Measurements from ENCODE around the gene GGPS1. TPM values are rescaled to one million over a fixed set of nuclear protein-coding genes. Genes with fewer than 3 reads are reported as not detected.
"Not testable (repeated sequence)": the region's sequence is repeated elsewhere in the genome, so short reads cannot be mapped to it uniquely, and the experiment has no call there.

The GGPS1 gene
- total RNA-seq, 1 donor from 2014 or later: 33.7 TPM

DNA sequence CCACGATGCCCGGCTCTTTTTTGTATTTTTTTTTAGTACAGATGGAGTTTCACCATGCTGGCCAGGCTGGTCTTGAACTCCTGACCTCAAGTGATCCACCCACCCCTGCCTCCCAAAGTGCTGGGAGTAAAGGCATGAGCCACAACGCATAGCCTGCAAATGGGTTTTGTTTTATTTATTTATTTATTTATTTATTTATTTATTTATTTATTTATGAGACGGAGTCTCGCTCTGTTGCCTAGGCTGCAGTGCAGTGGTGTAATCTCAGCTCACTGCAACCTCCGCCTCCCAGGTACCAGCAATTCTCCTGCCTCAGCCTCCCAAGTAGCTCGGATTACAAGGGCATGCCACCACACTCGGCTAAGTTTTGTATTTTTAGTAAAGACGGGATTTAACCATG, 35.8 kb downstream of the GGPS1 start:
- H3K9me3 Mint-ChIP-seq; H3K27me3 Mint-ChIP-seq (ENCODE audit: low read depth); intact Hi-C loops (cut with micrococcal nuclease); H3K4me3 Mint-ChIP-seq (ENCODE audit: low read depth); DNase-seq (ENCODE audit: low spot score); H3K36me3 Mint-ChIP-seq (ENCODE audit: low read depth); H3K27ac Mint-ChIP-seq: not testable (repeated sequence)
- peaks cover 21% of the 10 kb centered on the region for H3K4me1 Mint-ChIP-seq (ENCODE audit: low read depth)

DNA sequence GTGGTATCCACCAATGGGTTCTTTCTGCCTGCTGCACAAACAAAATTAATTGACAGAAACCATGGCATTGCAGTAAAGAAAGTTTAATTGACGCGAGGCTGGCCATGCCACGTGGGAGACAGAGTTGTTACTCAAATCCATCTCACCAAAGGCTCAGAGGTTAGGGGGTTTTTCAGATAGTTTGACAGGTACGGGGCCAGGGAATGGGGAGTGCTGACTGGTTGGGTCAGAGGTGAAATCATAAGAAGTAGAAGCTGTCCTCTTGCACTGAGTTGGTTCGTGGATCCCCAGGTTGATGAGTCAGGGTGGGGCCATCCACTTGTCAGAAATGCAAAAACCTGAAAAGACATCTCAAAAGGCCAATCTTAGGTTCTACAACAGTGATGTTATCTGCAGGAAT, 37.9 kb downstream of the GGPS1 start:
- peak overlapping the region; percentile 82 for H3K27ac Mint-ChIP-seq
- peaks cover 11% of the 10 kb centered on the region for H3K36me3 Mint-ChIP-seq (ENCODE audit: low read depth)
- intact Hi-C loops (cut with micrococcal nuclease): loop anchor here (5.0 kb wide), 1 partner anchor 51 kb away; no protein-coding TSS in a partner anchor
- H3K4me3 Mint-ChIP-seq (ENCODE audit: low read depth): peak overlapping the region; percentile 97
- DNase-seq (ENCODE audit: low spot score): no peak
- H3K4me1 Mint-ChIP-seq (ENCODE audit: low read depth): peaks cover 26% of the 10 kb centered on the region
- H3K27me3 Mint-ChIP-seq (ENCODE audit: low read depth): no peaks in the 10 kb centered on the region
- H3K9me3 Mint-ChIP-seq: no peaks in the 10 kb centered on the region

DNA sequence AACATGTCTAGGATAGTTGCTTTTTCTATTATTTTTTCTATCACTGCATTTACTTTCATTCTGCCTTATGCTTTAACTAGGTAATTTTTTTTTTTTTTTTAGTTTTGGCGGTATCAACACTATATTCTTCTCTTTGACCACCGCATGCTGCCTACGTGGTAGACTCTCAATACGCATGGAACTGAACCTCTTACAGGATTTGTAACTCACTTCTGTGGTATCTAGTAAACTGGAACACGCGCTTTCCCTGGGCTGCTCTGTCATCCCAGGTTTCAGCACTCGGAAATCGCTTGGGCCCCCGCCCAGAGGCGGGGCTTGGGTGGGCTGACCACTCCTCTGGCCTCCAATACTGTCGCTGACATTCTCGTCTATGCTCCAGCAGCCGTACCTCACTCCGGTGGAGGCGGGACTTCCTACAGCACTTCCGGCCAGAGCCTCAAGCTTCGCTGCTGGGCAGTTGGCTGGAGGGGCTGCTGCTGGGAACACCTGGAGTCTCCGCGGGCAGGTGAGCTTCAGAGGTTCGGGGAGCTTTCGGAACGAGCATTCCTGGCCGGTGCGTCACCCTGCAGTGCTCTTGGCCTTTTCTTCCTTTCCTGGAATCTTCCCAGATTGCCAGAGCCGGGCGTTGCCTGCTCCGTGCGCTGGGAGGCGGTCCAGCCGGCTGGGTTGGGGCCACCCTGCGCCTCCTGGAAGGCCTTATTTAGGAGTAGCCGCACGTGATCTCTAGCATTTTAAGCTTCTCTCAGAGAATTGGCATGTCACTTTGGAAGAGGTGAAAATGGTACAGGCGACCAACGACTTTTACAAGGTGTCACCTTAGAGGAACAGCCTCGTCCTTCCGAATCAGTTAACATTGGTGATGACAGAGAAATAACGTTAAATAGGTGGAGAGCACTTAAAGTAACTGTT, 38.9 kb downstream of the GGPS1 start, which contains the start of gene TBCE:
Gene TBCE (plus strand): TSS at position 428 of the 909 bp plus-strand sequence. CDS start 12,623 bp downstream, outside the sequence.
- H3K4me3 Mint-ChIP-seq (ENCODE audit: low read depth): peak within 1 kb of the TSS; percentile 97
- intact Hi-C loops (cut with micrococcal nuclease): loop anchor here (1.0 to 5.0 kb wide), 3 partner anchors 39 to 121 kb away; partner anchors contain the start of genes ARID4B and GGPS1
- peaks cover 14% of the 10 kb centered on the region for H3K36me3 Mint-ChIP-seq (ENCODE audit: low read depth)
- no peaks in the 10 kb centered on the region for H3K9me3 Mint-ChIP-seq
- peaks cover 26% of the 10 kb centered on the region for H3K4me1 Mint-ChIP-seq (ENCODE audit: low read depth)
- DNase-seq (ENCODE audit: low spot score): peak; percentile 85
- H3K27ac Mint-ChIP-seq: peak within 1 kb of the TSS; percentile 82
- H3K27me3 Mint-ChIP-seq (ENCODE audit: low read depth): no peaks in the 10 kb centered on the region

DNA sequence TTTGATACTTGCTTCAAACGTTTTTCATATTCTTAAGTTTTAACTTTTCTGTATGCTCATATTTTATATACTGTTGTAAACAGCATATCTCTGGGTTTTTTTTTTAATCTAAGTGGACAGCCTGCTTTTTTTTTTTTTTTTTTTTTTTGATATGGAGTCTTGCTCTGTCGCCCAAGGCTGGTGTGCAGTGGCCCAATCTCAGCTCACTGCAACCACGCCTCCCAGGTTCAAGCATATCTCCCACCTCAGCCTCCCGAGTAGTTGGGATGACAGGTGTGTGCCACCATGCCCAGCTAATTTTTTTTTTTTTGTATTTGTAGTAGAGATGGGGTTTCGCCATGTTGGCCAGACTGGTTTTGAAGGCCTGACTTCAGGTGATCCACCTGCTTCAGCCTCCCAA, 40.1 kb downstream of the GGPS1 start:
- no peak overlapping the region for H3K27ac Mint-ChIP-seq

DNA sequence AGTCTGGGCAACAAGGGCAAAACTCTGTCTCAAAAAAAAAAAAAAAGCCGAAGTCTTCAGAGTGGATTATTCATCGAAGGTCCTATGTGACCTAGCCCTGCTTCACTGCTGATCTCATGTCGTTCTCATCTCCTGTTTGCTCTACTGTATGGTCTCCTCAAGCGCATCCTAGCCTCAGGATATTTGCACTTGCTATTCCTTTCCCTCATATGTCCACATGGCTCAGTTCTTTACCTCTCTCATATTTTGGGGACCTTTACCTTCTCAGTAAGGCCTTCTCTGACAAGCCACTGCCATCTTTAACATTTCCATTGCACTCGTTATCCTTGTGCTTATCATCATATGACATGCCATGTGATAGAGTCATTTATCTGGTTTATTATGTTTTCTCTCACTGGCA, 41.4 kb downstream of the GGPS1 start:
- intact Hi-C loops (cut with micrococcal nuclease): loop anchor here (5.0 kb wide), 1 partner anchor 47 kb away; no protein-coding TSS in a partner anchor
- Mint-ChIP-seq H3K9me3 (no peaks in the 10 kb centered on the region), H3K4me1 (ENCODE audit: low read depth) (peaks cover 26% of the 10 kb centered on the region), H3K36me3 (ENCODE audit: low read depth) (peaks cover 18% of the 10 kb centered on the region), H3K27ac (no peak overlapping the region), H3K4me3 (ENCODE audit: low read depth) (peak overlapping the region; percentile 27), H3K27me3 (ENCODE audit: low read depth) (no peaks in the 10 kb centered on the region)
- DNase-seq (ENCODE audit: low spot score): no peak

More for the DNA sequence above, 40.1 kb downstream of the GGPS1 start:
- intact Hi-C loops (cut with micrococcal nuclease): loop anchor here (5.0 kb wide), 1 partner anchor 49 kb away; no protein-coding TSS in a partner anchor
- peaks cover 15% of the 10 kb centered on the region for H3K36me3 Mint-ChIP-seq (ENCODE audit: low read depth)
- peaks cover 26% of the 10 kb centered on the region for H3K4me1 Mint-ChIP-seq (ENCODE audit: low read depth)
- DNase-seq (ENCODE audit: low spot score): no peak
- no peaks in the 10 kb centered on the region for H3K9me3 Mint-ChIP-seq
- peak overlapping the region; percentile 97 for H3K4me3 Mint-ChIP-seq (ENCODE audit: low read depth)
- no peaks in the 10 kb centered on the region for H3K27me3 Mint-ChIP-seq (ENCODE audit: low read depth)

DNA sequence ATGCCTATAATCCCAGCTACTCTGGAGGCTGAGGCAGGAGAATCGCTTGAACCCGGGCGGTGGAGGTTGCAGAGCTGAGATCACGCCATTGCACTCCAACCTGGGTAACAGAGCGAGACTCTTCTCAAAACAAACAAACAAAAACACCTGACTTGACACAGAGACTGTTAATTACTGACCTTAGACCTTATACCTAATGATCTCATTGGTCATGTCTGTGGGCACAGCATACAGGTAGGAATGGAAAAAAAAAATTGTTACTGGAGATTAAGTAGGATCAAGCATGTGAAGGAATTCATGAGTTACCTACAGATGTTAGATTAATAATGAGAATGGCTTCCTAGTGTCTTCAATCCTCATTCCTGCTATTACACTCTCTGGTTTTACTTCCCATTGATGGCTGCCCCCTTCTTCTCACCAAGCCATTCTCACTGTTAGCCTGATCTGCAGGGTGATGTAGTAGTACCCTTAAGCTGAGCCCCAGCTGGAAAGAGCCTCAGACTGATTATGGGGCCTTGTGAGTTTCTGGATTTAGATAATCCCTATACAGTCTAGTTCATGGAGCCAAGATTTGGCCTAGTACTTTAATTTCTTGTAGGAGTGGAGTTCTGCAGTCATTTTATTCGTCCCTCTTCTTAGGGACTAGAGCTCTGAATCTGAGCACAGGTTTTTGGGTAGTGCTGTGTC, 47.7 kb downstream of the GGPS1 start:
- peaks cover 22% of the 10 kb centered on the region for H3K36me3 Mint-ChIP-seq (ENCODE audit: low read depth)
- H3K4me1 Mint-ChIP-seq (ENCODE audit: low read depth): peaks cover 2% of the 10 kb centered on the region
- no peaks in the 10 kb centered on the region for H3K27me3 Mint-ChIP-seq (ENCODE audit: low read depth)
- no peak overlapping the region for H3K4me3 Mint-ChIP-seq (ENCODE audit: low read depth)
- H3K27ac Mint-ChIP-seq: no peak overlapping the region
- H3K9me3 Mint-ChIP-seq: no peaks in the 10 kb centered on the region
- no peak for DNase-seq (ENCODE audit: low spot score)
- intact Hi-C loops (cut with micrococcal nuclease): no loop called here

DNA sequence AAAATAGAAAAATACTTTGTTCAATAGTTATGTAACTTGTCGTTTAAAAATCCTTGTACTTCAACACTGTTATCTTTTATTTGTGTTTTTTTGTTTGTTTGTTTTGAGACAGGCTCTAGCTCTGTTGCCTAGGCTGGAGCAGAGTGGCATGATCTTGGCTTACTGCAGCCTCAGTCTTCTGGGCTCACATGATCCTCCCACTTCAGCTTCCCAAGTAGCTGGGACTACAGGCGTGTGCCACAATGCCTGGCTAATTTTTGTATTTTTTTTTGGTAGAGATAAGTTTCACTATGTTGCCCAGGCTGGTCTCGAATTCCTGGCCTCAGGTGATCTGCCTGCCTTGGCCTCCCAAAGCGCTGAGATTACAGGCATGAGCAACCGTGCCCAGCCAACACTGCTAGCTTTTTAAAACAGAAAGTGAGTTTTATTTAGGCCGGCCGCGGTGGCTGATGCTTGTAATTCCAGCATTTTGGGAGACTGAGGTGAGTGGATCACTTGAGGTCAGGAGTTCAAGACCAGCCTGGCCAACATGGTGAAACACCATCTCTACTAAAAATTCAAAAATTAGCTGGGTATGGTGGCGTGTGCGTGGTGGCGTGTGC, 49.9 kb downstream of the GGPS1 start:
- H3K9me3 Mint-ChIP-seq; H3K4me3 Mint-ChIP-seq (ENCODE audit: low read depth); H3K4me1 Mint-ChIP-seq (ENCODE audit: low read depth); H3K27ac Mint-ChIP-seq; H3K27me3 Mint-ChIP-seq (ENCODE audit: low read depth); intact Hi-C loops (cut with micrococcal nuclease); DNase-seq (ENCODE audit: low spot score): not testable (repeated sequence)
- peaks cover 25% of the 10 kb centered on the region for H3K36me3 Mint-ChIP-seq (ENCODE audit: low read depth)

DNA sequence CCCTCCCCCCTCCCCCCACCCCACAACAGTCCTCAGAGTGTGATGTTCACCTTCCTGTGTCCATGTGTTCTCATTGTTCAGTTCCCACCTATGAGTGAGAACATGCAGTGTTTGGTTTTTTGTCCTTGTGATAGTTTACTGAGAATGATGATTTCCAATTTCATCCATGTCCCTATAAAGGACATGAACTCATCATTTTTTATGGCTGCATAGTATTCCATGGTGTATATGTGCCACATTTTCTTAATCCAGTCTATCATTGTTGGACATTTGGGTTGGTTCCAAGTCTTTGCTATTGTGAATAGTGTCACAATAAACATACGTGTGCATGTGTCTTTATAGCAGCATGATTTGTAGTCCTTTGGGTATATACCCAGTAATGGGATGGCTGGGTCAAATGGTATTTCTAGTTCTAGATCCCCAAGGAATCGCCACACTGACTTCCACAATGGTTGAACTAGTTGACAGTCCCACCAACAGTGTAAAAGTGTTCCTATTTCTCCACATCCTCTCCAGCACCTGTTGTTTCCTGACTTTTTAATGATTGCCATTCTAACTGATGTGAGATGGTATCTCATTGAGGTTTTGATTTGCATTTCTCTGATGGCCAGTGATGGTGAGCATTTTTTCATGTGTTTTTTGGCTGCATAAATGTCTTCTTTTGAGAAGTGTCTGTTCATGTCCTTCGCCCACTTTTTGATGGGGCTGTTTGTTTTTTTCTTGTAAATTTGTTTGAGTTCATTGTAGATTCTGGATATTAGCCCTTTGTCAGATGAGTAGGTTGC, 53.8 kb downstream of the GGPS1 start:
- intact Hi-C loops (cut with micrococcal nuclease): not testable (repeated sequence)

DNA sequence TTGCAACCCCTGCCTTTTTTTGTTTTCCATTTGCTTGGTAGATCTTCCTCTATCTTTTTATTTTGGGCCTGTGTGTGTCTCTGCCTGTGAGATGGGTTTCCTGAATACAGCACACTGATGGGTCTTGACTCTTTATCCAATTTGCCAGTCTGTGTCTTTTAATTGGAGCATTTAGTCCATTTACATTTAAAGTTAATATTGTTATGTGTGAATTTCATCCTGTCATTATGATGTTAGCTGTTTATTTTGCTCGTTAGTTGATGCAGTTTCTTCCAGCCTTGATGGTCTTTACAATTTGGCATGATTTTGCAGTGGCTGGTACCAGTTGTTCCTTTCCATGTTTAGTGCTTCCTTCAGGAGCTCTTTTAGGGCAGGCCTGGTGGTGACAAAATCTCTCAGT, 57.3 kb downstream of the GGPS1 start:
- H3K4me3 Mint-ChIP-seq (ENCODE audit: low read depth); DNase-seq (ENCODE audit: low spot score); H3K4me1 Mint-ChIP-seq (ENCODE audit: low read depth); H3K27ac Mint-ChIP-seq; intact Hi-C loops (cut with micrococcal nuclease); H3K9me3 Mint-ChIP-seq; H3K27me3 Mint-ChIP-seq (ENCODE audit: low read depth): not testable (repeated sequence)
- peaks cover 27% of the 10 kb centered on the region for H3K36me3 Mint-ChIP-seq (ENCODE audit: low read depth)

More for the DNA sequence above, 53.8 kb downstream of the GGPS1 start:
- H3K27ac Mint-ChIP-seq; H3K9me3 Mint-ChIP-seq; DNase-seq (ENCODE audit: low spot score); H3K4me1 Mint-ChIP-seq (ENCODE audit: low read depth); H3K27me3 Mint-ChIP-seq (ENCODE audit: low read depth); H3K4me3 Mint-ChIP-seq (ENCODE audit: low read depth): not testable (repeated sequence)
- H3K36me3 Mint-ChIP-seq (ENCODE audit: low read depth): peaks cover 26% of the 10 kb centered on the region

DNA sequence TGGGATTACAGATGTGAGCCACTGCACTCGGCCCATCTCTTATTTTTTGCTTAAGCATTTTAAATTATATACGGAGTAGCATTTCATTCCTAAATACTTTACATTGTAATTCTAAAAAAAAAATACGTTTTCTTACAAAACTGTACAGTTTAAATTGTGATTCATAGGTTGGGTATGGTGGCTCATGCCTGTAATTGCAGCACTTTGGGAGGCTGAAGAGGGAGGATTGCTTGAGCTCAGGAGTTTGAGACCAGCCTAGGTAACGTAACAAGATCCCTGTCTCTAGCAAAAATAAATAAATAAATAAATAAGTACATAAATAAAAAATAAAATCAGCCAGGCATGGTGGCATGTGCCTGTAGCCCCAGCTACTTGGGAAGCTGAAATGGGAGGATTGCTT, 63.5 kb downstream of the GGPS1 start:
- Mint-ChIP-seq H3K27me3 (ENCODE audit: low read depth) (no peaks in the 10 kb centered on the region), H3K4me1 (ENCODE audit: low read depth) (peaks cover 2% of the 10 kb centered on the region), H3K9me3 (peaks cover 5% of the 10 kb centered on the region), H3K36me3 (ENCODE audit: low read depth) (peaks cover 14% of the 10 kb centered on the region), H3K27ac (no peak overlapping the region), H3K4me3 (ENCODE audit: low read depth) (no peak overlapping the region)
- DNase-seq (ENCODE audit: low spot score): no peak
- intact Hi-C loops (cut with micrococcal nuclease): no loop called here
